OCI-LY1 (cell line): ENCODE results near the gene RET.

Source experiments
- EZH2 ChIP-seq: fragments of 200-600 bp; sonication (generic), shearing (Covaris generic); IDR thresholded peaks from 2 replicates; pipeline ENCODE4 v1.8.0; 2017; ENCODE audit warnings: borderline replicate concordance, mixed run types, mild to moderate bottlenecking, antibody characterized with exemption, low read length, moderate library complexity, mixed read lengths
- TF ChIP-seq, protein P1 (sequence below): fragments of 200-600 bp; sonication (generic), shearing (Covaris generic); IDR thresholded peaks from 2 replicates; pipeline ENCODE4 v1.5.1; 2017; ENCODE audit warnings: mild to moderate bottlenecking, antibody characterized with exemption, low read length, moderate library complexity, mixed read lengths

DNA sequence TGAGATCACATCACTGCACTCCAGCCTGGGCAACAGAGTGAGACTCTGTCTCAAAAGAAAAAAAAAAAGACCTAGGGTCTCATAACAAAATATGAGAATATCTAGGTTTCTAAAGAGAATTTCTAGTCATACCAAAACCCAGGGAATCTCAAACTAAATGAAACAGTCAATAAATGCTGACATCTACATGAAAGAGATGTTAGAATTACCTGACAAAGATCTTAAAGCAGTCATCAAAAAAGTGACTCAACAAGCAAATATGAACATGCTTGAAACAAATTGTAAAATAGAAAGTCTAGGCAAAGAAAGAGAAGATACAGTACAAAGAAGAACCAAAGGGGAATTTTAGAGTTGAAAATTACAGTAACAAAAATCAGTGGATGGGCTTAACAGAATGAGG, 26.9 kb upstream of the RET start:
- TF ChIP-seq, protein P1, sequence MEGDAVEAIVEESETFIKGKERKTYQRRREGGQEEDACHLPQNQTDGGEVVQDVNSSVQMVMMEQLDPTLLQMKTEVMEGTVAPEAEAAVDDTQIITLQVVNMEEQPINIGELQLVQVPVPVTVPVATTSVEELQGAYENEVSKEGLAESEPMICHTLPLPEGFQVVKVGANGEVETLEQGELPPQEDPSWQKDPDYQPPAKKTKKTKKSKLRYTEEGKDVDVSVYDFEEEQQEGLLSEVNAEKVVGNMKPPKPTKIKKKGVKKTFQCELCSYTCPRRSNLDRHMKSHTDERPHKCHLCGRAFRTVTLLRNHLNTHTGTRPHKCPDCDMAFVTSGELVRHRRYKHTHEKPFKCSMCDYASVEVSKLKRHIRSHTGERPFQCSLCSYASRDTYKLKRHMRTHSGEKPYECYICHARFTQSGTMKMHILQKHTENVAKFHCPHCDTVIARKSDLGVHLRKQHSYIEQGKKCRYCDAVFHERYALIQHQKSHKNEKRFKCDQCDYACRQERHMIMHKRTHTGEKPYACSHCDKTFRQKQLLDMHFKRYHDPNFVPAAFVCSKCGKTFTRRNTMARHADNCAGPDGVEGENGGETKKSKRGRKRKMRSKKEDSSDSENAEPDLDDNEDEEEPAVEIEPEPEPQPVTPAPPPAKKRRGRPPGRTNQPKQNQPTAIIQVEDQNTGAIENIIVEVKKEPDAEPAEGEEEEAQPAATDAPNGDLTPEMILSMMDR = no peak
- TF ChIP-seq EZH2 = no peak
